Measurements from ENCODE around the gene TATDN3.

GRCh38 chr1:212853658-212854057 lies 62.0 kb downstream of the TATDN3 start:
- TF ChIP-seq CTCF (conservative IDR thresholded peaks at IDR 0.05 in 1 of 2, IDR thresholded peaks at IDR 0.05 in 1 of 2; ENCODE audit: extremely low read depth in 1 of 2, insufficient read depth in 1 of 2, low read depth in 1 of 2, low read length in 2 of 2) (no peak), EZH2 (IDR thresholded peaks at IDR 0.05; ENCODE audit: borderline replicate concordance, low read length) (no peak)
